H1 (cell line): ENCODE results near the gene PLXNA4. TPM values are rescaled to one million over a fixed set of nuclear protein-coding genes. Genes with fewer than 3 reads are reported as not detected.

Experiments
- CTCF ChIA-PET: fragments of 300-600 bp; sonication (Branson Sonifier 250); formaldehyde crosslinking; loops from one replicate; lab custom pipeline; 2021; ENCODE audit not compliant: partially characterized antibody; lab: Charles Lee
- POLR2A ChIA-PET: fragments of 300-600 bp; sonication (Branson Sonifier 250); formaldehyde crosslinking; loops from one replicate; lab custom pipeline; 2021; ENCODE audit warnings: inconsistent platforms; ENCODE audit not compliant: partially characterized antibody; lab: Charles Lee
- DNase-seq, 2 experiments: peaks; one replicate each; pipeline versions ENCODE4 v3.0.0 to v3.0.0-alpha.2; 2010 to 2022; ENCODE audit warnings: low spot score in 2 of 2, low read depth in 1 of 2, mixed read lengths in 1 of 2
- FAIRE-seq: peaks from 2 replicates; lab custom pipeline; 2011; peaks lifted over from hg19 to GRCh38; lab: Jason Lieb, UNC
- H2AFZ ChIP-seq: 2 replicates; pipeline ENCODE4 v1.8.1; 2012; ENCODE audit warnings: low read length, inconsistent platforms
- H2AK5ac ChIP-seq: 2 replicates; pipeline ENCODE4 v1.6.1; 2013; ENCODE audit warnings: low read depth, low read length
- H2BK120ac ChIP-seq: replicated peaks from 2 replicates; pipeline ENCODE3; 2013; ENCODE audit warnings: low read depth, low read length, inconsistent platforms
- H2BK12ac ChIP-seq: 2 replicates; pipeline ENCODE4 v1.6.1; 2013; ENCODE audit warnings: low read depth, low read length
- H2BK15ac ChIP-seq: 2 replicates; pipeline ENCODE4 v1.6.1; 2013; ENCODE audit warnings: low read length
- H2BK20ac ChIP-seq: 2 replicates; pipeline ENCODE4 v1.6.1; 2013; ENCODE audit warnings: low read length
- H2BK5ac ChIP-seq: 2 replicates; pipeline ENCODE4 v1.6.1; 2013; ENCODE audit warnings: low read depth, low read length
- H3K14ac ChIP-seq: 2 replicates; pipeline ENCODE4 v1.6.1; 2013; ENCODE audit warnings: inconsistent platforms; ENCODE audit not compliant: insufficient read length
- H3K18ac ChIP-seq: 2 replicates; pipeline ENCODE4 v1.6.1; 2013; ENCODE audit warnings: low read length; ENCODE audit errors: extremely low read depth
- H3K23ac ChIP-seq: 2 replicates; pipeline ENCODE4 v1.6.1; 2013; ENCODE audit warnings: inconsistent platforms; ENCODE audit not compliant: insufficient read length
- H3K23me2 ChIP-seq: 2 replicates; pipeline ENCODE4 v1.6.1; 2013; ENCODE audit warnings: low read depth, low read length
- H3K27ac ChIP-seq: 2 replicates; pipeline ENCODE4 v1.6.1; 2011; ENCODE audit warnings: low read depth, low read length, inconsistent platforms
- H3K27me3 ChIP-seq, 4 experiments: replicated peaks in 1 of 4; 1 replicate in 1 of 4; 2 replicates in 3 of 4; pipeline versions ENCODE4 v1.6.1 to v1.8.1; 2011 to 2013; ENCODE audit warnings: low read length in 3 of 4, mild to moderate bottlenecking in 3 of 4, inconsistent platforms in 2 of 4, mixed read lengths in 2 of 4, moderate library complexity in 1 of 4; ENCODE audit not compliant: control insufficient read depth in 3 of 4, insufficient read depth in 3 of 4; ENCODE audit errors: extremely low read depth in 1 of 4
- H3K36me3 ChIP-seq, 4 experiments: 2 replicates each; pipeline versions ENCODE4 v1.6.1 to v1.8.1; 2011 to 2013; ENCODE audit warnings: mild to moderate bottlenecking in 4 of 4, low read length in 3 of 4, moderate library complexity in 2 of 4, control low read depth in 1 of 4, inconsistent platforms in 1 of 4; ENCODE audit not compliant: insufficient read depth in 4 of 4, control insufficient read depth in 2 of 4
- H3K4ac ChIP-seq: replicated peaks from 2 replicates; pipeline ENCODE3; 2013; ENCODE audit warnings: low read length, low read depth, mixed read lengths, inconsistent platforms; ENCODE audit not compliant: insufficient read length
- H3K4me1 ChIP-seq, 4 experiments: replicated peaks in 1 of 4; 1 replicate in 1 of 4; 2 replicates in 3 of 4; pipeline versions ENCODE4 v1.6.1 to v1.8.1; 2011 to 2013; ENCODE audit warnings: low read length in 3 of 4, inconsistent platforms in 2 of 4, mixed read lengths in 1 of 4; ENCODE audit not compliant: insufficient read depth in 4 of 4, control insufficient read depth in 3 of 4
- H3K4me2 ChIP-seq, 2 experiments: 2 replicates each; pipeline versions ENCODE4 v1.6.1 to v1.8.1; 2011 to 2013; ENCODE audit warnings: low read depth in 2 of 2, low read length in 2 of 2, control low read depth in 1 of 2, inconsistent platforms in 1 of 2, mild to moderate bottlenecking in 1 of 2; ENCODE audit not compliant: insufficient read depth in 1 of 2
- H3K4me3 ChIP-seq, 4 experiments: fragments of 200-600, 300-600 bp in 1 of 4; sonication (generic), shearing (Covaris generic), sonication (Bioruptor Twin) in 1 of 4; 2 replicates each; pipeline versions ENCODE4 v1.5.1 to v1.8.1; 2011 to 2016; ENCODE audit warnings: low read length in 4 of 4, low read depth in 3 of 4, control low read depth in 2 of 4, inconsistent platforms in 2 of 4, mild to moderate bottlenecking in 2 of 4, mixed read lengths in 1 of 4, moderate library complexity in 1 of 4; ENCODE audit not compliant: insufficient read depth in 2 of 4; ENCODE audit errors: extremely low read depth in 1 of 4
- H3K56ac ChIP-seq: replicated peaks from 2 replicates; pipeline ENCODE3; 2013; ENCODE audit warnings: low read depth, mild to moderate bottlenecking, mixed read lengths, low read length, inconsistent platforms; ENCODE audit not compliant: insufficient read length
- H3K79me1 ChIP-seq: 2 replicates; pipeline ENCODE4 v1.6.1; 2013; ENCODE audit warnings: low read depth, low read length, control low read depth
- H3K79me2 ChIP-seq, 2 experiments: 2 replicates each; pipeline versions ENCODE4 v1.6.1 to v1.8.1; 2012 to 2013; ENCODE audit warnings: low read length in 2 of 2, mild to moderate bottlenecking in 2 of 2, inconsistent platforms in 1 of 2; ENCODE audit not compliant: insufficient read depth in 2 of 2, control insufficient read depth in 1 of 2
- H3K9ac ChIP-seq, 4 experiments: replicated peaks in 1 of 4; 1 replicate in 1 of 4; 2 replicates in 3 of 4; pipeline versions ENCODE4 v1.6.1 to v1.8.1; 2011 to 2013; ENCODE audit warnings: low read depth in 3 of 4, low read length in 3 of 4, control low read depth in 2 of 4, mild to moderate bottlenecking in 2 of 4, moderate library complexity in 2 of 4, inconsistent platforms in 1 of 4; ENCODE audit errors: extremely low read depth in 1 of 4
- H3K9me3 ChIP-seq, 2 experiments: 2 replicates each; pipeline versions ENCODE4 v1.6.1 to v1.8.1; 2012 to 2013; ENCODE audit warnings: mild to moderate bottlenecking in 2 of 2, moderate library complexity in 2 of 2, control low read depth in 1 of 2, inconsistent platforms in 1 of 2, low read depth in 1 of 2, low read length in 1 of 2, mixed read lengths in 1 of 2; ENCODE audit not compliant: insufficient read depth in 2 of 2
- H4K20me1 ChIP-seq, 2 experiments: replicated peaks in 1 of 2; 2 replicates each; pipeline versions ENCODE3 to v1.8.1; 2011 to 2013; ENCODE audit warnings: inconsistent platforms in 2 of 2, low read length in 2 of 2, mild to moderate bottlenecking in 1 of 2; ENCODE audit not compliant: insufficient read depth in 2 of 2, control insufficient read depth in 1 of 2
- H4K5ac ChIP-seq: 2 replicates; pipeline ENCODE4 v1.6.1; 2013; ENCODE audit warnings: low read length, low read depth, mixed read lengths, inconsistent platforms; ENCODE audit not compliant: insufficient read length
- H4K8ac ChIP-seq: 2 replicates; pipeline ENCODE4 v1.8.0; 2013; ENCODE audit warnings: mild to moderate bottlenecking, moderate library complexity, low read length, inconsistent platforms; ENCODE audit not compliant: insufficient read depth; ENCODE audit errors: extremely low read depth
- H4K91ac ChIP-seq: replicated peaks from 2 replicates; pipeline ENCODE3; 2013; ENCODE audit warnings: low read length, mixed read lengths, inconsistent platforms; ENCODE audit not compliant: insufficient read length
- CBX8 ChIP-seq: fragments of 300-800, 300-1000 bp; sonication (generic); IDR thresholded peaks from 2 replicates; pipeline ENCODE4 v1.7.1; 2016; ENCODE audit warnings: low read depth, low read length, borderline replicate concordance
- PHF8 ChIP-seq: fragments of 200-600 bp; sonication (generic); conservative IDR thresholded peaks from 2 replicates; pipeline ENCODE4 v1.7.1; 2012; ENCODE audit warnings: low read depth, mild to moderate bottlenecking, inconsistent platforms, low read length, moderate library complexity
- POLR2AphosphoS5 ChIP-seq: IDR thresholded peaks from 2 replicates; pipeline ENCODE4 v1.6.1; 2011; ENCODE audit warnings: low read depth, low read length
- RBBP5 ChIP-seq: IDR thresholded peaks from 2 replicates; pipeline ENCODE4 v1.7.1; 2012; ENCODE audit warnings: low read depth, mild to moderate bottlenecking, inconsistent platforms, low read length, moderate library complexity, borderline replicate concordance
- RFX5 ChIP-seq: IDR thresholded peaks from 2 replicates; pipeline ENCODE4 v1.6.1; 2011; ENCODE audit warnings: low read depth, low read length, improper control_type of control experiment, borderline replicate concordance
- SP4 ChIP-seq: IDR thresholded peaks from 2 replicates; pipeline ENCODE4 v1.6.1; 2012; ENCODE audit warnings: low read length, inconsistent platforms
- SRF ChIP-seq: IDR thresholded peaks from 2 replicates; pipeline ENCODE4 v1.6.1; 2011; ENCODE audit warnings: mild to moderate bottlenecking, low read depth, low read length, moderate library complexity
- WGBS, 2 experiments: shearing (Covaris generic) in 1 of 2; methylation state at CpG; one replicate each; pipeline versions ENCODE4 v1.1.6 to v1.1.7; 2013 to 2015; ENCODE audit warnings: low lambda C conversion rate in 2 of 2, mixed read lengths in 2 of 2, inconsistent platforms in 1 of 2, low coverage in 1 of 2, missing lambda C conversion rate in 1 of 2; ENCODE audit not compliant: insufficient replicate concordance in 2 of 2, insufficient coverage in 1 of 2, insufficient read length in 1 of 2; ENCODE audit errors: extremely low coverage in 1 of 2, missing lambda C conversion rate in 1 of 2; 5-methylcytosine and 5-hydroxymethylcytosine counted together
- polyA plus RNA-seq, 7 experiments: library from polyadenylated mRNA; depleted of rRNA in 3 of 7; stranded (reverse) in 5 of 7; unstranded in 2 of 7; fragments of >200 nt in 5 of 7; fragments of 200-250 nt in 2 of 7; gene quantifications; 1 replicate in 5 of 7; 2 replicates in 1 of 7; 4 replicates in 1 of 7; pipeline versions ENCODE4 v1.2.1 to v1.2.3, GENCODE V29; 2011 to 2013; ENCODE audit warnings: missing spikeins in 2 of 7, mixed read lengths in 2 of 7
- total RNA-seq: library from RNA; stranded (reverse); fragmentation: NEBNext Ultra II Directional; extraction: Animal tissue kit (Norgen Biotek cat#: 25700); gene quantifications from 2 replicates; pipeline ENCODE4 v1.2.1, GENCODE V29; 2021

Gene PLXNA4
- total and polyA plus RNA-seq, 2 of the 8 experiments (the other 6 are each of a cell fraction or from before 2014, with no cell fraction given): 0.76 to 0.79 TPM

- Histone ChIP-seq H3K56ac (no peak overlapping the region), H2BK15ac (no peak overlapping the region), H4K5ac (no peak overlapping the region), H3K27ac (no peak overlapping the region), H3K27me3 (no peaks in the 10 kb centered on the region), H2BK120ac (no peak overlapping the region), H2BK5ac (no peak overlapping the region), H3K4ac (no peak overlapping the region), H2BK20ac (no peak overlapping the region), H4K8ac (no peak overlapping the region), H4K91ac (no peak overlapping the region), H2BK12ac (no peak overlapping the region), H3K4me1 (no peaks in the 10 kb centered on the region), H3K9me3 (no peaks in the 10 kb centered on the region), H3K23ac (no peak overlapping the region), H3K4me2 (no peak overlapping the region), H3K79me1 (no peaks in the 10 kb centered on the region), H3K14ac (no peak overlapping the region), H4K20me1 (no peaks in the 10 kb centered on the region), H3K79me2 (no peaks in the 10 kb centered on the region), H2AFZ (no peak overlapping the region), H3K18ac (no peak overlapping the region), H3K9ac (no peak overlapping the region), H2AK5ac (no peak overlapping the region), H3K36me3 (no peaks in the 10 kb centered on the region), H3K23me2 (no peaks in the 10 kb centered on the region), H3K4me3 (no peak overlapping the region)
- WGBS, 2 experiments: 94% methylated on average over 6 of the region's 7 CpGs; no CpG with 5 or more reads in 1 of the 2 experiments
- CTCF ChIA-PET: interaction anchor here (1.2 to 1.3 kb wide), 2 partner anchors 10 to 84 kb away, joined by 3 read pairs; no protein-coding TSS in a partner anchor
- TF ChIP-seq SRF (no peak), PHF8 (no peak), POLR2AphosphoS5 (no peak), RFX5 (no peak), CBX8 (no peak), SP4 (no peak), RBBP5 (no peak)
- FAIRE-seq (no peak), DNase-seq (no peak)
- POLR2A ChIA-PET: no interaction called here
These were observed 142.2 kb downstream of the PLXNA4 start for GRCh38 chr7:132434041-132434440.
